ENCODE results near the gene NDOR1.

DNA sequence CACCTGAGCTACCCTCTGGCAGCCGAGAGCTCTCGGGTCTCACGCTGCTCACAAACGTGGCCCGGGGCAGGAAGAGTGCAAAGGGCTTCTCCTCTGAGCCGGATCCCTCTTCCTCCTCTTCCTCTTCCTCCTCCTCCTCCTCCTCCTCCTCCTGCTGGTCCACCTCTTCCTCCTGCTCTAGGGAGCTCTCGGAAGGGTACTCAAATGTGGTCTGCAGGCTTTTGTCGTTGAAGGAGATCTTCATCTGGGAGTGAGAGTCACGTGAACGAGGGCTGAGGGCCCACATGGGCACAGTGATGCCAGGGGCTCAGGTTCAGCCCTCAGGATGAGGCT is 13.1 kb upstream of the NDOR1 start:
- TF ChIP-seq EZH2 (IDR thresholded peaks at IDR 0.05; ENCODE audit: borderline replicate concordance) = no peak
- TF ChIP-seq, protein P1, sequence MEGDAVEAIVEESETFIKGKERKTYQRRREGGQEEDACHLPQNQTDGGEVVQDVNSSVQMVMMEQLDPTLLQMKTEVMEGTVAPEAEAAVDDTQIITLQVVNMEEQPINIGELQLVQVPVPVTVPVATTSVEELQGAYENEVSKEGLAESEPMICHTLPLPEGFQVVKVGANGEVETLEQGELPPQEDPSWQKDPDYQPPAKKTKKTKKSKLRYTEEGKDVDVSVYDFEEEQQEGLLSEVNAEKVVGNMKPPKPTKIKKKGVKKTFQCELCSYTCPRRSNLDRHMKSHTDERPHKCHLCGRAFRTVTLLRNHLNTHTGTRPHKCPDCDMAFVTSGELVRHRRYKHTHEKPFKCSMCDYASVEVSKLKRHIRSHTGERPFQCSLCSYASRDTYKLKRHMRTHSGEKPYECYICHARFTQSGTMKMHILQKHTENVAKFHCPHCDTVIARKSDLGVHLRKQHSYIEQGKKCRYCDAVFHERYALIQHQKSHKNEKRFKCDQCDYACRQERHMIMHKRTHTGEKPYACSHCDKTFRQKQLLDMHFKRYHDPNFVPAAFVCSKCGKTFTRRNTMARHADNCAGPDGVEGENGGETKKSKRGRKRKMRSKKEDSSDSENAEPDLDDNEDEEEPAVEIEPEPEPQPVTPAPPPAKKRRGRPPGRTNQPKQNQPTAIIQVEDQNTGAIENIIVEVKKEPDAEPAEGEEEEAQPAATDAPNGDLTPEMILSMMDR (IDR thresholded peaks at IDR 0.05; ENCODE audit: poor library complexity) = no peak

All from hepatocyte (in vitro differentiated cells).